HL-60 (cell line): ENCODE results near the gene HSD11B2.

Experiments used
- GABPA ChIP-seq: IDR thresholded peaks from 2 replicates; pipeline ENCODE4 v1.6.1; 2012; ENCODE audit warnings: low read depth
- POLR2AphosphoS5 ChIP-seq: IDR thresholded peaks from 2 replicates; pipeline ENCODE4 v1.6.1; 2012; ENCODE audit warnings: low read depth
- SPI1 ChIP-seq: IDR thresholded peaks from 2 replicates; pipeline ENCODE4 v1.6.1; 2012; ENCODE audit warnings: low read depth, mild to moderate bottlenecking, borderline replicate concordance
- TF ChIP-seq, protein P1 (sequence below): IDR thresholded peaks from one replicate; pipeline ENCODE4 v1.5.1; 2011; ENCODE audit warnings: low read length, control low read depth, inconsistent platforms; ENCODE audit not compliant: insufficient read depth
- TF ChIP-seq, protein P2 (sequence below): IDR thresholded peaks from 2 replicates; pipeline ENCODE4 v1.6.1; 2012; ENCODE audit warnings: low read depth; ENCODE audit not compliant: insufficient replicate concordance

DNA sequence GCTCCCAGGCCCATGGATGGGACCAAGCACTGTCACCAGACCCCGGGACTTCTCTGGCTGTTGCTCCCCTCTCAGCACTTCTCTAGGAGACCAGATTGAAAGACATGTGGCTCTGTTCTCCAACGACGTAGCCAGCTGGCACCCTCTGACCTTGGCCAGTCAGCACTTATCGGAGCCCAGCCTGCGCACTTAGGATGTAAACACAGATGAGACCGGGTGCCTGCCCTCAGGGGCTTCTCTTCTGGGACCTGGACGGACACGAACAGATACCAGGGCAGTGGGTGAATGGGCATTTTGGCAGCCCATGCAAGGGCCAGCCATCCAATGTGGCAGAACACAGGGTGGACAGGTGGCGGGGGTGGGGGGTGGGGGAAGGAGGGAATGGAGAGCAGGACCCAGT lies 21.3 kb upstream of the HSD11B2 start:
- TF ChIP-seq, protein P1, sequence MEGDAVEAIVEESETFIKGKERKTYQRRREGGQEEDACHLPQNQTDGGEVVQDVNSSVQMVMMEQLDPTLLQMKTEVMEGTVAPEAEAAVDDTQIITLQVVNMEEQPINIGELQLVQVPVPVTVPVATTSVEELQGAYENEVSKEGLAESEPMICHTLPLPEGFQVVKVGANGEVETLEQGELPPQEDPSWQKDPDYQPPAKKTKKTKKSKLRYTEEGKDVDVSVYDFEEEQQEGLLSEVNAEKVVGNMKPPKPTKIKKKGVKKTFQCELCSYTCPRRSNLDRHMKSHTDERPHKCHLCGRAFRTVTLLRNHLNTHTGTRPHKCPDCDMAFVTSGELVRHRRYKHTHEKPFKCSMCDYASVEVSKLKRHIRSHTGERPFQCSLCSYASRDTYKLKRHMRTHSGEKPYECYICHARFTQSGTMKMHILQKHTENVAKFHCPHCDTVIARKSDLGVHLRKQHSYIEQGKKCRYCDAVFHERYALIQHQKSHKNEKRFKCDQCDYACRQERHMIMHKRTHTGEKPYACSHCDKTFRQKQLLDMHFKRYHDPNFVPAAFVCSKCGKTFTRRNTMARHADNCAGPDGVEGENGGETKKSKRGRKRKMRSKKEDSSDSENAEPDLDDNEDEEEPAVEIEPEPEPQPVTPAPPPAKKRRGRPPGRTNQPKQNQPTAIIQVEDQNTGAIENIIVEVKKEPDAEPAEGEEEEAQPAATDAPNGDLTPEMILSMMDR = no peak
- TF ChIP-seq GABPA = no peak
- TF ChIP-seq, protein P2, sequence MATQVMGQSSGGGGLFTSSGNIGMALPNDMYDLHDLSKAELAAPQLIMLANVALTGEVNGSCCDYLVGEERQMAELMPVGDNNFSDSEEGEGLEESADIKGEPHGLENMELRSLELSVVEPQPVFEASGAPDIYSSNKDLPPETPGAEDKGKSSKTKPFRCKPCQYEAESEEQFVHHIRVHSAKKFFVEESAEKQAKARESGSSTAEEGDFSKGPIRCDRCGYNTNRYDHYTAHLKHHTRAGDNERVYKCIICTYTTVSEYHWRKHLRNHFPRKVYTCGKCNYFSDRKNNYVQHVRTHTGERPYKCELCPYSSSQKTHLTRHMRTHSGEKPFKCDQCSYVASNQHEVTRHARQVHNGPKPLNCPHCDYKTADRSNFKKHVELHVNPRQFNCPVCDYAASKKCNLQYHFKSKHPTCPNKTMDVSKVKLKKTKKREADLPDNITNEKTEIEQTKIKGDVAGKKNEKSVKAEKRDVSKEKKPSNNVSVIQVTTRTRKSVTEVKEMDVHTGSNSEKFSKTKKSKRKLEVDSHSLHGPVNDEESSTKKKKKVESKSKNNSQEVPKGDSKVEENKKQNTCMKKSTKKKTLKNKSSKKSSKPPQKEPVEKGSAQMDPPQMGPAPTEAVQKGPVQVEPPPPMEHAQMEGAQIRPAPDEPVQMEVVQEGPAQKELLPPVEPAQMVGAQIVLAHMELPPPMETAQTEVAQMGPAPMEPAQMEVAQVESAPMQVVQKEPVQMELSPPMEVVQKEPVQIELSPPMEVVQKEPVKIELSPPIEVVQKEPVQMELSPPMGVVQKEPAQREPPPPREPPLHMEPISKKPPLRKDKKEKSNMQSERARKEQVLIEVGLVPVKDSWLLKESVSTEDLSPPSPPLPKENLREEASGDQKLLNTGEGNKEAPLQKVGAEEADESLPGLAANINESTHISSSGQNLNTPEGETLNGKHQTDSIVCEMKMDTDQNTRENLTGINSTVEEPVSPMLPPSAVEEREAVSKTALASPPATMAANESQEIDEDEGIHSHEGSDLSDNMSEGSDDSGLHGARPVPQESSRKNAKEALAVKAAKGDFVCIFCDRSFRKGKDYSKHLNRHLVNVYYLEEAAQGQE = no peak
- TF ChIP-seq POLR2AphosphoS5 = no peak
- TF ChIP-seq SPI1 = no peak
